GM12892 (cell line): ENCODE results near the gene ZNF280B.

Experiments used
- POLR2A ChIP-seq: IDR thresholded peaks from 2 replicates; pipeline ENCODE4 v1.6.1; 2011; ENCODE audit warnings: low read depth, low read length, control low read depth
- TAF1 ChIP-seq: IDR thresholded peaks from 2 replicates; pipeline ENCODE4 v1.6.1; 2011; ENCODE audit warnings: low read depth, mild to moderate bottlenecking, control low read depth, low read length, borderline replicate concordance

DNA sequence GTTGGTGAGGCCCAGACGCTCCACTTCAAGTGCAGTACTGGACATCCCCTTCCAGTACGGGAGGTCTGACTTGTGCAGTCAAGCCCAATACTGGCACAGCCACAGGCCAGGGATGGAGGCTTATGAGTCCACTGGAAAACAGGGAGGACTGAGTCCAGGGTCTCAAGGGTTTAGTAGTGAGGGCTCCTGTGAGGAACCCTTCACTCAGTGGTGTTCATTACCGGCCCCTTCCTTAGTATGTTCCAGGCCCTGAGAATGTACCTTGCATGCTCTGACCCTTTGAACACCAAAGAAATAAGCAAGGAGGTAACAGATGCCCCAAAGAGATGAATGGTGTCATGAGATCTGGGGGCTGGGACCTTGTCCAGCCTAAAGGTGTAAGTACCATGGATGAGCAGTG, 38.7 kb upstream of the ZNF280B start:
- TF ChIP-seq POLR2A (no peak), TAF1 (no peak)
